ENCODE measurements around the gene ABCF2.

DNA sequence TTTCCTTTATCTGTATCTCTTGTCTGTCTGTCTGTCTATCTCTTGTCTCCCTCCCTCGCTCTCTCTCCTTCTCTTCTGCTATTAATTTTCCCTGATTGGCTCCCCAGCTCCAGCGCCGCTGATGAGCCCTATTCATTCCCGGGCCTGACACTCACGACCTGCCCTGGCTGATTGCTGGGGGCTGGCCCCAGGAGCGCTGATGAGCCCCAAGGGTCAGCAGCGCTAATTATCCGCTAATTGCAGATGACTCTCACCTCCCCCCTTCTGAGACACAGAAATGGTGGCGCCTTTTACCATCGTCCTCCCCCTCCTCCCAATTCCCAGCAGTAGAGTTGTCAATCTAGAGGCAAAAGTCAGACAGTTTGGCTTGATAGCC, 58.2 kb downstream of the ABCF2 start:
- TF ChIP-seq CTCF (IDR thresholded peaks at IDR 0.05) = no peak
- no peak for TF ChIP-seq EZH2 (IDR thresholded peaks at IDR 0.05; ENCODE audit: borderline replicate concordance, insufficient read depth, low read depth, low read length, poor library complexity, severe bottlenecking)
